GM18867 (cell line): ENCODE data around the gene MED29.
"Not testable (repeated sequence)": the region's sequence is repeated elsewhere in the genome, so short reads cannot be mapped to it uniquely, and the experiment has no call there.

Experiments
- ATAC-seq: cut with Tn5 transposase; IDR thresholded peaks from one replicate; pipeline ENCODE4 v1.9.1; 2021; ENCODE audit warnings: mild to moderate bottlenecking, moderate library complexity; ENCODE audit not compliant: unreplicated experiment

The MED29 gene

DNA sequence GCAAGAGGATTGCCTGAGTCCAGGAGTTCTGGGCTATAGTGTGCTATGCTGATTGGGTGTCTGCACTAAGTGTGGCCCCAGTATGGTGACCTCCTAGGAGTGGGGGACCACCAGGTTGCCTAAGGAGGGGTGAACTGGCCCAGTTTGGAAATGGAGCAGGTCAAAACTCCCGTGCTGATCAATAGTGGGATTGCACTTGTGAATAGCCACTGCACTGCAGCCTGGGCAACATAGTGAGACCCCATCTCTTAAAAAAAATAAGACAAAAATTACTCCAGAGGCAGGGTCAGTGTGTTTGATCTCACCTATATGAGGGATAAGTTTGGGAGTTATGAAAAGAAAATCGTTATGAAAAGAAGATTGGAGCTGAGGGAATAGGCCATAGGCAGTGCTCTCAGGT is 22.0 kb upstream of the MED29 start:
- ATAC-seq, result no peak

DNA sequence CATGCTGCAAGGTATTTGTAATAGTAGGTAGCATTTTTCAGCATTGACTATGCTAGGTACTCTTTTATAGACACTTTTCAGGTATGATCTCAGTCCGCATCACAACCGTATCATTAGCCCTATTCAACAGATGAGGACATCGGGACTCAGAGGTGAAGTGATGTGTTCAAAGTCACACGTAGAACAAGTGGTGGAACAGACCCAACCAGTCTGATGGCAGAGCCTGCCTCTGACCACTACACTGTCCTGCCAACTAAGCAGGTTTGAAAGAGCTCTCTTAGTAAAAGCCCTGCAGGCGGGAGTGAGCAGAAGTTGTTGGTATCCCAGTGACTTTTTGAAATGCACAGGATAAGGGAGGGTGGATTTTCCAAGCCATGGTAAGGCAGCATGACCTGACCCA is 20.4 kb upstream of the MED29 start:
- no peak for ATAC-seq

DNA sequence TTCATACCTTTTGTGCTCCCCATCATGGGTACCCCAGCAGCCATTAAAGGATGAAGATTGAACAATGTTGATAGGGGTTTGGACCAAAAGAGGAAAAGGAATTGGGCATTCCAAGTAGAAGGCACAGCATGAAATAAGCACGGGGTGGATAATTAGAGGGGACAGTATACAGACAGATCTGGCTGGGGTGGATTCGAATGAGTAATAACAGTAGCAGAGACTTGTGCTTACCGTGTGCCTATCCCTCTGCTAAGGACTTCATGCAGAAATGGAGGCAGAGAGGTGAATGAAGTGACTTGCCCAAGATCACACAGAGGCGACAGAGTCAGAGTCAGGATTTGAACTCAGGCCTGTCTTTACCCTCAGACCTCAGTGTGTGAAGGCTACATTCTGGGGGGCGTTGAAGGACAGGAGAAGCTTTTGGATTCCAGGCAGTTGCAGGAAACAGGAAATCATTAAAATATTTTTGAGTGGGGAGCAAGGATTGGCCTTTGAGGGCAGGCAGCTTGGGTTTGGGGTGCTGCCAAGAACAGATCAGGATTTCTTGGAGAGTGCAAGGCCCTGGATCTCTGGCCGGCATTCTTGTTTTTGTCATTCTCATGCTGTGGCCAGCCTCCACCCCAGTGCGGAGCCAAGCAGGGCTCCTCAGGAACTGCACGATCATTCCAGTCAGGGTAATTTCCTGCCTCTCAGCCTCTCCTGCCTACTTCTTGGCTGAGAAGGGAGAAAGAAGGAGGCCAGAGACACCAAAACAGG is 19.0 kb upstream of the MED29 start:
- no peak for ATAC-seq

DNA sequence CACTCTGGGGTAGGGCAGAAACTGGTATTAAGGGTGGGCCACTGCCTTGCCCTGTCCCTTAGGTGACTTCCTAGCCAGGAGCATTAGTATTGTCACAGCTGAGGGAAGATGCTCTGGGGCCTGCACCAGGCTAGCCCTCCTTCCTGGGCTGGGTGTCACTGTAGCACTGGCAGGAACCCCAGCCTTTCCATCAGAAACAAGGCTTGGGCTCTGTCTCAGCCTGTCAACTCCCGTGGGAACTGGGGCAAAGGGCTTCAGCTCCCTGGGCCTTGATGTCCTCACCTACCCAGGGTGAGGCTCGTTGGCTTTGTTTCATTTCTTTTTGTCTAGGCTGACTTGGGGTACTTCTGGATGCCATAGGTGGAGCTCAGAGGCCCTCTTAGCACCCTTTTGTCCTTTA is 18.2 kb upstream of the MED29 start:
- ATAC-seq, result no peak

DNA sequence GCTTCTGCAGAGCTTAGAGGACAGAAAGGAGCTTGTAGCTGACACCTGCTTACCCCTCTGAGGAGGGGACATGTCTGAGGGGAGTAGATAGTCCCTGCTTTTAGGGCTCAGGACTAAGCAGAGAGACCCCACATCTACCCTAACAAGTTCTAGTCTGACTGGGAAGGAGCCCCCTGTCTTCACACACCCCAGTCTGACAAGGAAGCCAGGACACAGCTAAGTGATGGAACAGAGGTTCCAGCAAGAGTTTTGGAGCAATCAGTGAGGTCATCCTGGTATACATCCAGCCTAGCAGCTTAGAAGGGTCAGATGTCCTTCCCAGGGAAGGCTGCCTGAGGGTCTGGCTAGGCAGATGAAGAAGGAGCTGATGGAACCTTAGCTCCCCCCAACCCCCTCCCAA is 15.2 kb upstream of the MED29 start:
- no peak for ATAC-seq

DNA sequence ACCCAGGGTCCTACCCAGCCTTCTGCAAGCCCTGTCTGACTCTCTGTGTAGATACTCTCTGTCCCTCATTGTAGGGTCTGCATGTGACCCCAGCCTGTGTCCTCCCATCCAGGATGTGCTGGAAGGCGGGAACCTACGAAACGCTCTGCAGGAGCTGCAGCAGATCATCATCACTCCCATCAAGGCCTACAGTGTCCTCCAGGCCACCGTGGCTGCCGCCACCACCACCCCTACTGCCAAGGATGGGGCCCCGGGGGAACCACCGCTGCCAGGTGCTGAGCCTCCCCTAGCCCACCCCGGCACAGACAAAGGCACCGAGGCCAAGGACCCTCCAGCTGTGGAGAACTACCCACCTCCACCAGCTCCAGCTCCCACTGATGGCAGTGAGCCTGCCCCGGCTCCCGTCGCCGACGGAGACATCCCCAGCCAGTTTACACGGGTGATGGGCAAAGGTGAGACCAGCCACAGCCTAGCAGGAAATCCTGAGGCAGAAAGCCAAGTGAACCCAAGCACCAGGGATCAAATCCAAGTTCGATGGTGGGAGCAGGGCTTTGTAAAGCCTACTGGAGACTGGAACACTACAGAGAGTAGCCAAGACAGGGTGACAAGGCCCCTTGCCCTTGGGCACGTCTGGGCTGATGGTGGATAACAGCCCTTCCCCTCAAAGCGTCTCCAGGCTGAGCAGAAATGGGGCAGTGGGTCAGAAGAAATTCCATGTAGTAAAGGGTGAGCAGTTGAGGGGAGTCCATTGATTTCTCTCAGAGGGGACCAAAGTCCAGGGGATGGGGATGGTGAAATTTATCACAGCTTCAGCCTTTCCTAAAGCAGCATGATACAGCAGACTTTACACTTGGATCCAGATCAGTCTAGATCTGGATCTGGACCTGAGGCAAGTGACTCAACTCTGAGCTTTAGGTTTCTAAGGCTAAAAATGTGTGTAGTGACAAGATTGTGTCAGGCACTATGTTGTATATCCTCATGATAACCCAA is 13.5 kb upstream of the MED29 start:
- ATAC-seq, result no peak

DNA sequence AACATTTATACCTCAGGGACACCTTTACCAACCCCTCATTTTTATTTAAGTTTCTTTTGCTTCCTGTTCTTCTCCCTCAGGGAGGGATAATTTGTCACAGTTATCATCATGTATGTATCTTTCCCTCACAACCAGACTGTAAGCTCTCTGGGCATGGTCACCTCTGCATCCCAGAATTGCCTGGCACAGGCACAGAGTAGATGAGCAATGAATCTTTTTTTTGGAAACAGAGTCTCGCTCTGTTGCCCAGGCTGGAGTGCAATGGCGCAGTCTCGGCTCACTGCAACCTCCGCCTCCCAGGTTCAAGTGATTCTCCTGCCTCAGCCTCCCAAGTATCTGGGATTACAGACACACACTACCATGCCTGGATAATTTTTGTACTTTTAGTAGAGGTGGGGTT is 11.8 kb upstream of the MED29 start:
- ATAC-seq, result not testable (repeated sequence)

DNA sequence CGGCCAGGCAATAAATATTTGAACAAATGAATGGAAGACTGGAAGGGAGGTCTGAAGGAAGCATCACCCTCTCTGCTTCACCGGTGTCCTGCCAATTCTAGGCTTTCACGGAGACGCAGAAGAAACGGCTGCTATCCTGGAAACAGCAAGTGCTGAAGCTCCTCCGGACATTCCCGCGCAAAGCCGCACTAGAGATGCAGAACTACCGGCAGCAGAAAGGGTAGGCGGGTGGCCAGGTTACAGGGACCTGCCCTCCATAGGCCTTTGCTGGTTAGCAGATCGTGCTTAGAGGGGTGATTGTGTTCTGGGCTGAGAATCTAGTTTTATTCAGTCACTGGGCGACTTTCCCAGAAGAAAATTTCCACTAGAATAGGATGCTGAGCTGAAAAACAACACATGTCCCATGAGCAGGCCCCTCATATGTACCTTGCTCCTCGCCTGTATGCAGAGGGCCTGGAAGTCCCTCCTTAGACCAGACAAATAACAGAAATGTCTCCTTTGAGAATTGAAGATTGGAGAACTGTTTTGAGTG is 11.2 kb upstream of the MED29 start:
- ATAC-seq, result no peak

DNA sequence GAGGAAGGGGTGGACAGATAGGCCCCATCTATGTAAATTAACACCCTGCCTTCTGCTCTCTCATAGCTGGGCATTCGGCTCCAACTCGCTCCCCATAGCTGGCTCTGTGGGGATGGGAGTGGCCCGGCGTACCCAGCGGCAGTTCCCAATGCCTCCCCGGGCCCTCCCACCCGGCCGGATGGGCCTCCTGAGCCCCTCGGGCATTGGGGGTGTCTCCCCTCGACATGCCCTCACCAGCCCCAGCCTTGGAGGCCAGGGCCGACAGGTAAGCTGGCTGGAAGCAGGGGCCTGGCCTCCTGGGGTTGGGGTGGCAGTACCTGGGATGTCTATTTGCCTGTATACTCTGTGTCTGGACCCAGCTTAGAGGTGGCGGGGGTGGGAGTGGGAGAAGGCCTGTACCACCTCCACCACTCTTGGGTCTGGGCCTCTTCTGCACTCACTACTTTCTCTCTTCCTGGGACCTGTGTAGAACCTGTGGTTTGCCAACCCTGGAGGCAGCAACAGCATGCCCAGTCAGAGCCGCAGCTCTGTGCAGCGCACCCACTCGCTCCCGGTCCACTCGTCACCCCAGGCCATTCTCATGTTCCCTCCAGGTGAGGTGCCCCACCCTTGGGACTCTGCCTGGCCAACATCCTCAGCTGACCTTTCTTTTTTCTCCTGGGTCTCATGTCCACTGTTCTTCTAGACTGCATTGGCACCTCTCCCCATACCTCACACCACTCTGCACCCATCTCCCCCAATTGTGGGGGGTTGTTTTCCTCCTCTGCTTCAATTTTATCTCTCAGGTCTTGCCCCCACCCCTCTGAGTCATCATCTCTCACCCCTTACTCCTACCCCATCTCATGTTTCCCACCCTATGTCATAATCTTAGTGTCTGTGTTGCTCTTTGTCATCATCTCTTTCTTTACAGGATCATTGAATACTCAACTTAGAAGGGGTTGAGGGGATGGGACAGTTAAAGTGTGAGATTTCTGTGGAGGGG is 10.4 kb upstream of the MED29 start:
- no peak for ATAC-seq

DNA sequence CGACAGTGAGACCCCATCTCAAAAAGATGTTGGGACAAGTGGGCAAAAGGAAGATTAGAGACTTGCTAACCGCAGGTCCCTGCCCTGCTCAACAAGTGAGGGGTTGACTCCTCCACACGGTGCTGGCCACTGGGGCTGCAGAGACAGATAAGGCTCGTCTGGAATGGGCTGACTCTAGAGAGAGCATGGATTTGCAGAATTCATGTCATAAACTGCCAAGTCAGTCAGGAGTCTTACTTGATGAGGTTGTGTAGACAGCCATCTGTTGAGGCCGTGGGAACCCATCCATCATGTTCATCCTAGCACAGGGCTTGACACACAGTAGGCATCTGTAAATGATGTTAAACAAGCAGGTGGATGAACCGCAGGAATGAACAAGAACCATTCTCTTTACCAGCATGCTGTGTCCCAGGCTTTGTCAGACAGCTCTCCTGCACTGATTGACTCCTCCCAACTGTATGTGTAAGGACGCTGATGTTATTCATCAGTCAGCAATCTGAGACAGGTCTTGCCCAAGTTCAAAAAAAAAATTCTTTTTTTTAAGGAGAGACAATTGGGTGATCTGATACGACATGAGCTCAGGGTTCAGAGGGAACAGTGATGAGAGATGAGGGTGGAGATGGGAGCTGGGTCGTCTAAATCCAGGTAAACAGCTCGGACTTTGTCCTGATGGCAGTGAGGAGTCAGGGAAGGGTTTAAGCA is 9.1 kb upstream of the MED29 start:
- ATAC-seq, result no peak

DNA sequence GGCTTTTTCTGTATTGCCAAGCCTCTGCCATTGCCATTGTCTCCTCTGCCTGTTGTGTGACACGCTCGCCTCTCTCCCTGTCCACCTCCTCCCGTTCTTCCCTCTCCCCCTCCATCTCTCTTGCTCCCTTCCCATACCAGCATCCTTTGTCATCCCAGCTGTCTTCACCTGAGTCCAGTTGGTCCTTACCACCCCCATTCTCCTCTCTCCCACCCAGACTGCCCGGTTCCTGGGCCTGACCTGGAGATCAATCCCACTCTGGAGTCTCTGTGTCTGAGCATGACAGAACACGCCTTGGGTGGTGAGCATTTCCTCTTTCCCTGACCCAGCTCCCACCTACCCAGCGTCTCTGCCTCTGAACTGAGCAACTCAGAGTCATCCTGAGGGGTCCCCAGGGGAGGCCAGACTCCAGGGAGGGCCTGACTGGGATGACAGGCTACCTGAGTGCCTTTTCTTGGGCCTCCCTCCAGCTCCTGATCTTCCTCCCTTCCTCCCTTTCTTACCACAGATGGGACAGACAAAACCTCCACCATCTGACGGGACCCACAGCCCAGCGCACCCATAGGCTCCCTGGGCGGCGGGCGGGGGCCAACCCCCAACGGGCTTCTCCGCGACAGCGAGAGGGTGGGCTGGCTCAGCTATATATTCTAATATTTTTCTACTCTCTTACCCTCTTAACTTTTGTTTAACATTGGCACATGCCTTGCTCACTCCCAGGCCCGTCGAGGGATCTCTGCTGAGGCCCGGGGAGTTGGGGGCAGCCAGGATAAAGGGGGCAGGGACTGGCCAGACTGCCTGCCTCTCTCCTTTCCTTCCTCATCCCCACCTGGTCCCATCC is 8.0 kb upstream of the MED29 start:
- no peak for ATAC-seq

DNA sequence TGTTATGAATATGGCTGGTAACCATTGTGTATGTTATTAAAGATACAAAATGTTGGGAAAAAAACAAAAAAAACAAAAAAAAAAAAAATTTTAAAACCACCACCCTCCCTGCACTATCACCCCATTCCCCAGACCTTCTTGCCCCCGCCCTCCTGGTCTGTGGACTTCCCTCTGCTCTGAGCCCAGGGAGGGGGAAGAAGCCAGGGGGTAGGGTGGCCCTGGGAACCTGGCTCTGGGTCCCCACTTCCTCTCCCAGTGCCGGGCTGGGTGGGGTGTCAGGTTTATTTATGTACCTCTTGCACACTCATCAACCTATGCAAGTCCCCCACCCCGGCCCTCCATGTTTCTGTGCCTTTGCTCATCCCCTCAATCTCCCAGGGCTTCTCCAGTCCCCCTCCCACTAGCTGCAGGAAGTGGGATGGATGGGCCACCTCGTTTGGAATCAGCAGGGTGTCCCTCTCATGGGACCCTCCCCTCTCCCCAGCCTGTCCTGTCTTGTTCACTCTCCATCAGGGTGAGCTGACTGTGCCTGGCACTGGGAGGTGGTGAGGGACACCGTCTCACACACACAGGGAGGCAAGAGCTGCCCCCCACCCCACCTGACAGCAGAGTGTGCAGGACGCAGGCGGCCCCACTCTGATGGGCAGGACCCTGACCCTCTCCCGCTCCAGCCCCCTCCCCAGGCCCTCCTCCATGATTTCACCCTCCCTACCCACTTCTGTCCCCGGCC is 6.2 kb upstream of the MED29 start:
- no peak for ATAC-seq

DNA sequence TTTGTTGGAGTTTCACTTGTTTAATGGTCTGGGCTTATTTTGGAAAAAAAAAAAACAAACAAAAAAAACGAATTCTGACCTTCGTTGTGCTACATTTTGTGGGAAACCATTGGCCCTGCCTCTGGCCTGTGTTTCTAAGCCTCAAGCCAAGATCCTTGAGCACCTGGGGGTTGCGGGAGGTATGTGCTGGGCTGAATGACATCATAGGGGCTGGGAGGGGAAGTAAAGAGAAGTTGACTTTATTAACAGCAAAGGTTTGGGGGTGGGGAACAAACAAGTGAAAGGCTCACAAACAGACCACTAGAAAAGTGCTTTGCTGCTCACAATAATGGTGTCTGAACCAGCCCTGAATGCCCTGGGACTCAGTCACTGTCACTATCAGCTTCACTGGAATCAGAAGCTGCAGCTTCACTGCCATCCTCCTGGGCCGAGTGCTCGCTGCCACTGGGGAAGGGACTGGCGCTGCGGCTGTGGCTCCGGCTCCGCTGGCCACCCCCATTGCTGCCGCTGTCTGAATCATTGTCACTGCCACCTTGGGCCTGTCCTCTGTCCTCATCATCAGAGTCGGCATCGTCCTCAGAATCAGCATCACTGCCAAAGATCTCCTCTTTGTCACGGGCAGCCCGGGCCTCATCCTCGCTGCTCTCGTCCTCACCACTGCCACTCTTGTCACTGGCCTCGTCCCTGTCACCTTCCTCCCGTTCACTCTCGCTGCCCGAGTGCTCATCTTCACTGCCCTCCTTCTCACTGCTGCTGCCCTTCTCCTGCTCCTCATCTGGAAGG is 5.4 kb upstream of the MED29 start:
- no peak for ATAC-seq

DNA sequence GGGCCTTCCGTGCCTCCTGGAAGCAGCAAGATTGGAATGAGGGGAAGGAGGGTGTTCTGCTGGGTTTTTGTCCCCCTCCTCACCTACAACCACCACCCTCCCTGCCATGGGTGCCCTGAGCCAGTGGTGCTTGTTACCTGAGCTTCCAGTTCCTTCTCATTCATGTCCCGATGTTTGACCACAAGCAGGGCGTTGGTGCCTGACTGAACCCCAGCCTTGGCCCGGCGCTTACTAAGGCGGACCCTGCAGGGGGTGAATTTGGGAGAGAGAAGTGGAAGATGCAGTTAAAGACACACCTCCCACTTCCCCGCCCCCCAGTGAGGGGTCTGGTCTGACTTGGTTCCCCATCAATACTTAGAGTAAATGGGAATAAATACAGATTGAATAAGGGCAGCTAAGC is 4.6 kb upstream of the MED29 start:
- ATAC-seq, result no peak

DNA sequence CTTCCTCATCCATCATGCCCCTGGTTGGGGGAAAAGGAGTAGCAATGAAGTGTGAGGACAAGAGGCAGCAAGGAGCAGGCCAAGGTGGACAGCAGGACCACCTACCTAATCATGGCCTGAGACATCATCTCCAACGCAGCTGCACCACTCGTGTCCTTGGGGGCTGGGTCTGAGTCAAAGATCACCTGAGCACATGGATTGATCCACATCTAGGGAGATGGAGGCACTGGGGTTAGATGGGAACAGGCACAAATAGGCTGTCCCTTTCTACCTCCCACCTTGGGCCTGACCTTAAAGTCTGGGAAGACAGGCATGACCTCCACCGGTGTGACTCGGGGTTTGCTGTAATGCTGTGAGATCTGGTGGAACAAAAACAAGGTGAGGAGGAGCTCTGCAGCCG is 2.5 kb upstream of the MED29 start:
- no peak for ATAC-seq

DNA sequence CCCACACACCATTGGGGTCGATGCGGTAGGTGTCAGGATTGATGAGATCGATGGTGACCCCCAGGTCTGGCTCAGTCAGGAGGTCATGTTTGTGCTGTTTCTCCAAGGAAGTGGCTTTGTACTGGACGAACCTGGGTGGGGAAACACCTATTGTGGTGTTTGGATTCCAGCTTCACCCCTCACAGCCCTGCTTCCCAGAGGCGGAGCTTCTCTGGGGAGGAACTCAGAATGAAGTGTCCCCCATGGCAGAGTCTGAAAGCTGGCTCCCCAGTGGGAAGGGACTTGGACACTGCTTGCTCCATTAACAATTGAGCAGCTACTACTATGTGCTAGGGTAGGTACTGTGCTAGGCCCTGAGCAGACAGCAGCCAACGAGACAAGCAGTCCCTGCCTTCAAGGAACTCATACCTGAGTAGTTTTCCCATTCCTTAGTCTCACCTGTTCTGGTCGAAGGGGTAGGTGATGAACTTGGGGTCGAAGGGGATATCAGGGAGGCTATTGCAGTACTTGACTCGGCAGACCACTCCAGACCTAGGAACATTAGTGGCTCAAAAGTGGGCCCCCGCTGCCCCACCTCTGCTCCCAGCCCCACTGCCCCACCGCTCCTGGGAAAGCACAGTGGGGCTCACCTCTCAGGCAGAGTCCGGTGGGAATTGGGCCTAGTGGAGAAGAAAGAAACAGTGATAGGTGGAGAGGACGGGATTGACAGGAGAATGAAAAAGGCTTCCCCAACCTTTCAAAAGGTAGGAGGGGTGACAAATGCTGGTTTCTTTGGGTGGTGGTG is 1.4 kb upstream of the MED29 start:
- no peak for ATAC-seq

DNA sequence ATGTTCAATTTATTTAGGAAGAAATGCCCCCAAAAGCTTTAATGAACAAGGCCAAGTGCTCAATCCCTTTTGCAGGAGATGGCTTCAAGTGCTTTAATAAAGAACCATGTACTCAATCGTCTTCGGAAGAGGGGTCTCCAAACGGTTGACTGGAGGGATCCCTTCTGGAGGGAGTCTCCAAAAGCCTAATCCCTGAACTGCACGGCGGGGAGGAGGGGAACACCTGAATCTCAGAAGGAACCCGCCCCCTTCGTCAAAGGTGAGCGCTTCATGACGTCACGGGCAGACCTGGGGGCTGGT is 777 bp upstream of the MED29 start:
- ATAC-seq, result no peak
